K562 (cell line): ENCODE results near the gene CUTA.

Experiments
- CEBPB ChIP-seq: fragments of 450-650 bp; IDR thresholded peaks from 2 replicates; pipeline ENCODE4 v1.6.1; 2016; ENCODE audit warnings: missing genetic modification characterization, missing compliant biosample characterization
- CHD1 ChIP-seq: fragments of 200-600 bp; sonication (generic); IDR thresholded peaks from one replicate; pipeline ENCODE4 v1.6.1; 2012; ENCODE audit warnings: mild to moderate bottlenecking, moderate library complexity, low read length, inconsistent platforms
- EWSR1 ChIP-seq: fragments of 450-650 bp; IDR thresholded peaks from 2 replicates; pipeline ENCODE4 v1.6.1; 2018; ENCODE audit warnings: borderline replicate concordance, mild to moderate bottlenecking, low read depth, moderate library complexity; ENCODE audit not compliant: partially characterized antibody
- NBN ChIP-seq: fragments of 450-650 bp; IDR thresholded peaks from 2 replicates; pipeline ENCODE4 v1.6.1; 2016; ENCODE audit warnings: low read depth, mild to moderate bottlenecking
- NCOA6 ChIP-seq: fragments of 450-650 bp; IDR thresholded peaks from 2 replicates; pipeline ENCODE4 v1.6.1; 2017; ENCODE audit warnings: mild to moderate bottlenecking
- TF ChIP-seq, protein P1 (sequence below): fragments of 250-450 bp; sonication (Bioruptor Pico); IDR thresholded peaks from 2 replicates; pipeline ENCODE4 v1.8.0; 2022; ENCODE audit warnings: inconsistent platforms, mild to moderate bottlenecking, moderate library complexity, borderline replicate concordance
- TF ChIP-seq, protein P2 (sequence below), 3 experiments: IDR thresholded peaks in 2 of 3; conservative IDR thresholded peaks in 1 of 3; 2 replicates each; pipeline ENCODE4 v1.5.1; 2011 to 2012; ENCODE audit warnings: low read length in 3 of 3, mild to moderate bottlenecking in 3 of 3, control low read depth in 2 of 3, improper control_type of control experiment in 1 of 3, inconsistent platforms in 1 of 3, low read depth in 1 of 3, mixed read lengths in 1 of 3, moderate library complexity in 1 of 3; ENCODE audit not compliant: insufficient read depth in 2 of 3
- TF ChIP-seq, protein P3 (sequence below): sonication (generic); formaldehyde crosslinking; IDR thresholded peaks from 2 replicates; pipeline ENCODE4 v1.8.1; 2023; ENCODE audit warnings: mild to moderate bottlenecking, missing genetic modification reagents
- TF ChIP-seq, protein P4 (sequence below): fragments of 450-650 bp; IDR thresholded peaks from 2 replicates; pipeline ENCODE4 v1.6.1; 2018; ENCODE audit not compliant: partially characterized antibody
- TF ChIP-seq, protein P5 (sequence below): sonication (generic); formaldehyde crosslinking; IDR thresholded peaks from 2 replicates; pipeline ENCODE4 v1.8.1; 2023; ENCODE audit warnings: mild to moderate bottlenecking, missing genetic modification reagents
- TF ChIP-seq, protein P6 (sequence below), 2 experiments: fragments of 450-650 bp; formaldehyde crosslinking in 1 of 2; IDR thresholded peaks; 2 replicates each; pipeline versions ENCODE4 v1.4.0 to v1.6.1; 2014 to 2020; ENCODE audit warnings: mild to moderate bottlenecking in 2 of 2, borderline replicate concordance in 1 of 2, low read depth in 1 of 2

DNA sequence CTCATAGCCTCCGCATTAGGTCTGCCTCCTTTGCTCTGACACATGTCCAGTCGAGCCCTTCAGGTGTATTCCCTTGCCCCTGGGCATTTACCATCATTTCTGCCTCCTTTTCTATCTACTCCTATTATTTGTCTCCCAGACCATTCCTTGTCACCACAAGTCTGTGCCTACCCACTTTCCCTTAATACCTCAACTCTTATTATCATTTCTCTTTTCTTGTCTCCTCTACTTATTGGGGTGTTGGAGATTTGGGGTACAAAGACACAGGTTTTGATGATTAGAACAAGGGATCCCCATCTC, 3.4 kb upstream of the CUTA start:
- TF ChIP-seq, protein P1, sequence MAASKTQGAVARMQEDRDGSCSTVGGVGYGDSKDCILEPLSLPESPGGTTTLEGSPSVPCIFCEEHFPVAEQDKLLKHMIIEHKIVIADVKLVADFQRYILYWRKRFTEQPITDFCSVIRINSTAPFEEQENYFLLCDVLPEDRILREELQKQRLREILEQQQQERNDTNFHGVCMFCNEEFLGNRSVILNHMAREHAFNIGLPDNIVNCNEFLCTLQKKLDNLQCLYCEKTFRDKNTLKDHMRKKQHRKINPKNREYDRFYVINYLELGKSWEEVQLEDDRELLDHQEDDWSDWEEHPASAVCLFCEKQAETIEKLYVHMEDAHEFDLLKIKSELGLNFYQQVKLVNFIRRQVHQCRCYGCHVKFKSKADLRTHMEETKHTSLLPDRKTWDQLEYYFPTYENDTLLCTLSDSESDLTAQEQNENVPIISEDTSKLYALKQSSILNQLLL (CRISPR knock-in tag) = no peak
- TF ChIP-seq, protein P2, sequence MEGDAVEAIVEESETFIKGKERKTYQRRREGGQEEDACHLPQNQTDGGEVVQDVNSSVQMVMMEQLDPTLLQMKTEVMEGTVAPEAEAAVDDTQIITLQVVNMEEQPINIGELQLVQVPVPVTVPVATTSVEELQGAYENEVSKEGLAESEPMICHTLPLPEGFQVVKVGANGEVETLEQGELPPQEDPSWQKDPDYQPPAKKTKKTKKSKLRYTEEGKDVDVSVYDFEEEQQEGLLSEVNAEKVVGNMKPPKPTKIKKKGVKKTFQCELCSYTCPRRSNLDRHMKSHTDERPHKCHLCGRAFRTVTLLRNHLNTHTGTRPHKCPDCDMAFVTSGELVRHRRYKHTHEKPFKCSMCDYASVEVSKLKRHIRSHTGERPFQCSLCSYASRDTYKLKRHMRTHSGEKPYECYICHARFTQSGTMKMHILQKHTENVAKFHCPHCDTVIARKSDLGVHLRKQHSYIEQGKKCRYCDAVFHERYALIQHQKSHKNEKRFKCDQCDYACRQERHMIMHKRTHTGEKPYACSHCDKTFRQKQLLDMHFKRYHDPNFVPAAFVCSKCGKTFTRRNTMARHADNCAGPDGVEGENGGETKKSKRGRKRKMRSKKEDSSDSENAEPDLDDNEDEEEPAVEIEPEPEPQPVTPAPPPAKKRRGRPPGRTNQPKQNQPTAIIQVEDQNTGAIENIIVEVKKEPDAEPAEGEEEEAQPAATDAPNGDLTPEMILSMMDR (IDR thresholded peaks at IDR 0.05 in 2 of 3, conservative IDR thresholded peaks at IDR 0.05 in 1 of 3; ENCODE audit: insufficient read depth in 2 of 3, low read depth in 1 of 3, low read length in 3 of 3) = no peak
- TF ChIP-seq NBN (no peak), CEBPB (tag) (no peak), EWSR1 (no peak), CHD1 (no peak), NCOA6 (no peak)
- TF ChIP-seq, protein P3, sequence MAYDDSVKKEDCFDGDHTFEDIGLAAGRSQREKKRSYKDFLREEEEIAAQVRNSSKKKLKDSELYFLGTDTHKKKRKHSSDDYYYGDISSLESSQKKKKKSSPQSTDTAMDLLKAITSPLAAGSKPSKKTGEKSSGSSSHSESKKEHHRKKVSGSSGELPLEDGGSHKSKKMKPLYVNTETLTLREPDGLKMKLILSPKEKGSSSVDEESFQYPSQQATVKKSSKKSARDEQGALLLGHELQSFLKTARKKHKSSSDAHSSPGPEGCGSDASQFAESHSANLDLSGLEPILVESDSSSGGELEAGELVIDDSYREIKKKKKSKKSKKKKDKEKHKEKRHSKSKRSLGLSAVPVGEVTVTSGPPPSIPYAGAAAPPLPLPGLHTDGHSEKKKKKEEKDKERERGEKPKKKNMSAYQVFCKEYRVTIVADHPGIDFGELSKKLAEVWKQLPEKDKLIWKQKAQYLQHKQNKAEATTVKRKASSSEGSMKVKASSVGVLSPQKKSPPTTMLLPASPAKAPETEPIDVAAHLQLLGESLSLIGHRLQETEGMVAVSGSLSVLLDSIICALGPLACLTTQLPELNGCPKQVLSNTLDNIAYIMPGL (CRISPR knock-in tag) = no peak
- TF ChIP-seq, protein P4, sequence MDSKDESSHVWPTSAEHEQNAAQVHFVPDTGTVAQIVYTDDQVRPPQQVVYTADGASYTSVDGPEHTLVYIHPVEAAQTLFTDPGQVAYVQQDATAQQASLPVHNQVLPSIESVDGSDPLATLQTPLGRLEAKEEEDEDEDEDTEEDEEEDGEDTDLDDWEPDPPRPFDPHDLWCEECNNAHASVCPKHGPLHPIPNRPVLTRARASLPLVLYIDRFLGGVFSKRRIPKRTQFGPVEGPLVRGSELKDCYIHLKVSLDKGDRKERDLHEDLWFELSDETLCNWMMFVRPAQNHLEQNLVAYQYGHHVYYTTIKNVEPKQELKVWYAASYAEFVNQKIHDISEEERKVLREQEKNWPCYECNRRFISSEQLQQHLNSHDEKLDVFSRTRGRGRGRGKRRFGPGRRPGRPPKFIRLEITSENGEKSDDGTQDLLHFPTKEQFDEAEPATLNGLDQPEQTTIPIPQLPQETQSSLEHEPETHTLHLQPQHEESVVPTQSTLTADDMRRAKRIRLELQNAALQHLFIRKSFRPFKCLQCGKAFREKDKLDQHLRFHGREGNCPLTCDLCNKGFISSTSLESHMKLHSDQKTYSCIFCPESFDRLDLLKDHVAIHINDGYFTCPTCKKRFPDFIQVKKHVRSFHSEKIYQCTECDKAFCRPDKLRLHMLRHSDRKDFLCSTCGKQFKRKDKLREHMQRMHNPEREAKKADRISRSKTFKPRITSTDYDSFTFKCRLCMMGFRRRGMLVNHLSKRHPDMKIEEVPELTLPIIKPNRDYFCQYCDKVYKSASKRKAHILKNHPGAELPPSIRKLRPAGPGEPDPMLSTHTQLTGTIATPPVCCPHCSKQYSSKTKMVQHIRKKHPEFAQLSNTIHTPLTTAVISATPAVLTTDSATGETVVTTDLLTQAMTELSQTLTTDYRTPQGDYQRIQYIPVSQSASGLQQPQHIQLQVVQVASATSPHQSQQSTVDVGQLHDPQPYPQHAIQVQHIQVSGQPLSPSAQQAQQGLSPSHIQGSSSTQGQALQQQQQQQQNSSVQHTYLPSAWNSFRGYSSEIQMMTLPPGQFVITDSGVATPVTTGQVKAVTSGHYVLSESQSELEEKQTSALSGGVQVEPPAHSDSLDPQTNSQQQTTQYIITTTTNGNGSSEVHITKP = no peak
- TF ChIP-seq, protein P5, sequence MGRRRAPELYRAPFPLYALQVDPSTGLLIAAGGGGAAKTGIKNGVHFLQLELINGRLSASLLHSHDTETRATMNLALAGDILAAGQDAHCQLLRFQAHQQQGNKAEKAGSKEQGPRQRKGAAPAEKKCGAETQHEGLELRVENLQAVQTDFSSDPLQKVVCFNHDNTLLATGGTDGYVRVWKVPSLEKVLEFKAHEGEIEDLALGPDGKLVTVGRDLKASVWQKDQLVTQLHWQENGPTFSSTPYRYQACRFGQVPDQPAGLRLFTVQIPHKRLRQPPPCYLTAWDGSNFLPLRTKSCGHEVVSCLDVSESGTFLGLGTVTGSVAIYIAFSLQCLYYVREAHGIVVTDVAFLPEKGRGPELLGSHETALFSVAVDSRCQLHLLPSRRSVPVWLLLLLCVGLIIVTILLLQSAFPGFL (CRISPR knock-in tag) = no peak
- TF ChIP-seq, protein P6, sequence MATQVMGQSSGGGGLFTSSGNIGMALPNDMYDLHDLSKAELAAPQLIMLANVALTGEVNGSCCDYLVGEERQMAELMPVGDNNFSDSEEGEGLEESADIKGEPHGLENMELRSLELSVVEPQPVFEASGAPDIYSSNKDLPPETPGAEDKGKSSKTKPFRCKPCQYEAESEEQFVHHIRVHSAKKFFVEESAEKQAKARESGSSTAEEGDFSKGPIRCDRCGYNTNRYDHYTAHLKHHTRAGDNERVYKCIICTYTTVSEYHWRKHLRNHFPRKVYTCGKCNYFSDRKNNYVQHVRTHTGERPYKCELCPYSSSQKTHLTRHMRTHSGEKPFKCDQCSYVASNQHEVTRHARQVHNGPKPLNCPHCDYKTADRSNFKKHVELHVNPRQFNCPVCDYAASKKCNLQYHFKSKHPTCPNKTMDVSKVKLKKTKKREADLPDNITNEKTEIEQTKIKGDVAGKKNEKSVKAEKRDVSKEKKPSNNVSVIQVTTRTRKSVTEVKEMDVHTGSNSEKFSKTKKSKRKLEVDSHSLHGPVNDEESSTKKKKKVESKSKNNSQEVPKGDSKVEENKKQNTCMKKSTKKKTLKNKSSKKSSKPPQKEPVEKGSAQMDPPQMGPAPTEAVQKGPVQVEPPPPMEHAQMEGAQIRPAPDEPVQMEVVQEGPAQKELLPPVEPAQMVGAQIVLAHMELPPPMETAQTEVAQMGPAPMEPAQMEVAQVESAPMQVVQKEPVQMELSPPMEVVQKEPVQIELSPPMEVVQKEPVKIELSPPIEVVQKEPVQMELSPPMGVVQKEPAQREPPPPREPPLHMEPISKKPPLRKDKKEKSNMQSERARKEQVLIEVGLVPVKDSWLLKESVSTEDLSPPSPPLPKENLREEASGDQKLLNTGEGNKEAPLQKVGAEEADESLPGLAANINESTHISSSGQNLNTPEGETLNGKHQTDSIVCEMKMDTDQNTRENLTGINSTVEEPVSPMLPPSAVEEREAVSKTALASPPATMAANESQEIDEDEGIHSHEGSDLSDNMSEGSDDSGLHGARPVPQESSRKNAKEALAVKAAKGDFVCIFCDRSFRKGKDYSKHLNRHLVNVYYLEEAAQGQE (IDR thresholded peaks at IDR 0.05; ENCODE audit: borderline replicate concordance) = no peak
- TF ChIP-seq, protein P6 (CRISPR knock-in tag; IDR thresholded peaks at IDR 0.05; ENCODE audit: low read depth) = no peak
